CD4-positive, CD25-positive, alpha-beta regulatory T cell (primary cell): ENCODE data around the gene ENOX2. TPM values are rescaled to one million over a fixed set of nuclear protein-coding genes. Genes with fewer than 3 reads are reported as not detected.

Source experiments
- ATAC-seq, 2 donors: fragments of 150-1000 bp; cut with Tn5 transposase; one replicate each; pipeline ENCODE4 v1.10.0; 2021; ENCODE audit warnings: low read depth in 2 of 2, moderate number of reproducible peaks in 2 of 2, moderate library complexity in 1 of 2
- DNase-seq, 3 donors: peaks; one replicate each; pipeline versions ENCODE4 v3.0.0 to v3.0.0-alpha.2; 2012 to 2022; ENCODE audit warnings: mixed read lengths in 1 of 3
- H3K27ac ChIP-seq: one replicate; pipeline ENCODE4 v1.7.0; 2013; ENCODE audit warnings: mild to moderate bottlenecking, low read length; ENCODE audit not compliant: insufficient read depth, poor library complexity, severe bottlenecking
- H3K27me3 ChIP-seq: one replicate; pipeline ENCODE4 v1.7.0; 2013; ENCODE audit warnings: low read length; ENCODE audit not compliant: control insufficient read depth, insufficient read depth
- H3K36me3 ChIP-seq: one replicate; pipeline ENCODE4 v1.7.0; 2013; ENCODE audit warnings: mild to moderate bottlenecking, low read length, moderate library complexity; ENCODE audit not compliant: control insufficient read depth, insufficient read depth
- H3K4me1 ChIP-seq: 2 replicates; pipeline ENCODE4 v1.7.0; 2013; ENCODE audit warnings: mild to moderate bottlenecking, low read length; ENCODE audit not compliant: insufficient read depth, control insufficient read depth, poor library complexity, severe bottlenecking
- H3K4me3 ChIP-seq: one replicate; pipeline ENCODE4 v1.7.0; 2013; ENCODE audit warnings: low read depth, mild to moderate bottlenecking, low read length, moderate library complexity
- H3K9me3 ChIP-seq, 2 experiments: 1 replicate in 1 of 2; 2 replicates in 1 of 2; pipeline ENCODE4 v1.7.0; 2013; ENCODE audit warnings: low read length in 2 of 2, mild to moderate bottlenecking in 1 of 2, moderate library complexity in 1 of 2; ENCODE audit not compliant: control insufficient read depth in 2 of 2
- H3K27ac Mint-ChIP-seq, 3 donors: one replicate each; pipeline ENCODE4 v1.8.0; 2020 to 2022; ENCODE audit warnings: mild to moderate bottlenecking in 3 of 3, mixed read lengths in 3 of 3, moderate library complexity in 2 of 3
- H3K27me3 Mint-ChIP-seq: one replicate; pipeline ENCODE4 v1.8.0; 2022; ENCODE audit warnings: mild to moderate bottlenecking, mixed read lengths
- H3K36me3 Mint-ChIP-seq: one replicate; pipeline ENCODE4 v1.8.0; 2020; ENCODE audit warnings: mixed read lengths
- H3K4me1 Mint-ChIP-seq, 4 donors: one replicate each; pipeline ENCODE4 v1.8.0; 2020 to 2022; ENCODE audit warnings: mixed read lengths in 4 of 4, mild to moderate bottlenecking in 1 of 4
- H3K4me3 Mint-ChIP-seq, 4 donors: one replicate each; pipeline ENCODE4 v1.8.0; 2020 to 2022; ENCODE audit warnings: mild to moderate bottlenecking in 4 of 4, mixed read lengths in 4 of 4, moderate library complexity in 3 of 4
- H3K9me3 Mint-ChIP-seq, 7 donors: one replicate each; pipeline ENCODE4 v1.8.0; 2020 to 2022; ENCODE audit warnings: mixed read lengths in 7 of 7, mild to moderate bottlenecking in 3 of 7, moderate library complexity in 2 of 7
- polyA plus RNA-seq, 4 donors: library from polyadenylated mRNA; unstranded; fragments of 300-500 nt; fragmentation: Illumina TruSeq; gene quantifications; one replicate each; pipeline ENCODE4 v1.2.3, GENCODE V29; 2021
- total RNA-seq: library from RNA; stranded (reverse); gene quantifications from one replicate; pipeline ENCODE4 v1.2.3, GENCODE V29; 2022

Gene ENOX2
- total and polyA plus RNA-seq, 5 donors from 2014 or later: 10.6 to 23.3 (median 20.0) TPM

DNA sequence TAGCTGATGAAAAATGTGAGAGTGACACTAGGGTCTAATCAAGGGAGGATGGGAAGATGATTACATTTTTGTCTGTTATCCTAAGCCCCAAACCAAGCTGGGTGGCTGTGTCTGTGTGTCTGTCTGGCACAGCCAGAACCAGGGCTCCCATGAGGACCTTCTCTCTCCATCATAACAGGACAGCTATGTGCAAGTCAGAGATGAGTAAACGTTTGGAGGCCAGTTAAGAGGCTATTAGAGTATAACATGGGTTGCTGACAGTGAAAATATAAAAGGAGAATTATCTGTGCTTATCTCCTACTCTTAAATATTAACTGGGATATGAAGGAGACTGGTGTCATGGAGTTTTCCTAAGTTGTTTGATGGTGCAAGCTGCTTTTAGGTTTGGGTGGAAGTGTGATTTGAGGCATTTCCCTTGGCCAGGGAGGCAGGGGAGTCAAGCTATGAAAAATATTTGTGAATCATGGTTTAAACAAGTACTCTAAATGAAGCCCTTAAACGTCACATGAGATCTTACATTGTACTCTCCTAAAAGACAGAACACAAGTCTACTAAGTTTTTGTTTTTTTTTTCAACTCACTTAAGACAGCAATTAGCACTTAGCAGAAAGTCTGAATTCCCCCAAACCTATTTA lies 156.2 kb downstream of the ENOX2 start:
- Histone ChIP-seq H3K9me3 (no peaks in the 10 kb centered on the region), H3K27me3 (no peaks in the 10 kb centered on the region), H3K4me3 (no peak overlapping the region), H3K27ac (no peak overlapping the region), H3K4me1 (no peaks in the 10 kb centered on the region), H3K36me3 (no peaks in the 10 kb centered on the region)
- no peaks in the 10 kb centered on the region for H3K9me3 Mint-ChIP-seq
- H3K4me1 Mint-ChIP-seq: no peaks in the 10 kb centered on the region
- no peak overlapping the region for H3K27ac Mint-ChIP-seq
- ATAC-seq: no peak
- no peaks in the 10 kb centered on the region for H3K36me3 Mint-ChIP-seq
- no peaks in the 10 kb centered on the region for H3K27me3 Mint-ChIP-seq
- no peak for DNase-seq
- no peak overlapping the region for H3K4me3 Mint-ChIP-seq

DNA sequence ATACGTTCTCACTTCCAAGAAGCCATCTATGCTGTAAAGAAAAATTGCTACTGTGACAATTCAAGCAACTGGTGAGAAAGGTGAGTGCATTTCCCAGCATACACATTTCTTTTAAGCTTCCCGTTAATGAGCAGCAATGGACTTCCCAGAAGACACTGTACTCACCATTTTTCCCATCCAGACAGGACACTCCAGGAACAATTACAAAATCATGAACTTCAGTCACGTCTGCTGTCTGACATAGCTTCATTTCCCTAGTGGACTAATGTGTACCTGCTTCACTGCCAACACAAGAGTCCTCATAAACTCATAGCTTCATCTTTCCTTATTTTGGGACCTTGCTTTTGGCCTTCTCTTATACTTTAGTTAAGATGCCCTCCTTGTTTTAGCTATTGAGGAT lies 156.9 kb downstream of the ENOX2 start:
- no peak overlapping the region for H3K27ac Mint-ChIP-seq
- Histone ChIP-seq H3K27ac (no peak overlapping the region), H3K4me3 (no peak overlapping the region), H3K27me3 (no peaks in the 10 kb centered on the region), H3K4me1 (no peaks in the 10 kb centered on the region), H3K9me3 (no peaks in the 10 kb centered on the region), H3K36me3 (no peaks in the 10 kb centered on the region)
- H3K27me3 Mint-ChIP-seq: no peaks in the 10 kb centered on the region
- no peaks in the 10 kb centered on the region for H3K9me3 Mint-ChIP-seq
- H3K4me3 Mint-ChIP-seq: no peak overlapping the region
- H3K4me1 Mint-ChIP-seq: no peaks in the 10 kb centered on the region
- no peak for DNase-seq
- ATAC-seq: no peak
- no peaks in the 10 kb centered on the region for H3K36me3 Mint-ChIP-seq

DNA sequence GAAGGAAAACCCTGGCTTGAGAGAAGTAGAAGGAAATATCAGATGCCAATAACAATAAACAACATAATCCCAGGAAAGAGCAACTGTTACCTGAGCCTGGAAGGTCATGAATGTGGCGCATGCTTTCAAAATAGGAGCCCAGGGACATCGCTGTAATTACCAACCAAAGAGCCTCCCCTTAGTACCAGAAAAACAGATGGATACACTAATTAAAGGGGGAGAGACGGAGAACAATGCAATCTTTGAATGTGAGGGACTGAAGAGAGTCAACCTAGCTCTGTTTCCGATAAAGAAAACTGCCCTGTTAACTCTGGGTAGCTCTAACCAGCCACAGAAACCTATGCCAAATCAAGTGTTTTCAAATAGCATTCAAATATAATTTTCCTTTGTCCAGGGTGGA lies 161.4 kb downstream of the ENOX2 start:
- Histone ChIP-seq H3K4me3 (no peak overlapping the region), H3K27me3 (no peaks in the 10 kb centered on the region), H3K9me3 (no peaks in the 10 kb centered on the region), H3K4me1 (no peaks in the 10 kb centered on the region), H3K27ac (no peak overlapping the region), H3K36me3 (no peaks in the 10 kb centered on the region)
- DNase-seq (no peak), ATAC-seq (no peak)
- Mint-ChIP-seq H3K4me1 (peaks cover 0 to 4% (median 0%) of the 10 kb centered on the region in 4 donors), H3K36me3 (peaks cover 4% of the 10 kb centered on the region), H3K4me3 (no peak overlapping the region), H3K27ac (no peak overlapping the region), H3K9me3 (no peaks in the 10 kb centered on the region), H3K27me3 (no peaks in the 10 kb centered on the region)

DNA sequence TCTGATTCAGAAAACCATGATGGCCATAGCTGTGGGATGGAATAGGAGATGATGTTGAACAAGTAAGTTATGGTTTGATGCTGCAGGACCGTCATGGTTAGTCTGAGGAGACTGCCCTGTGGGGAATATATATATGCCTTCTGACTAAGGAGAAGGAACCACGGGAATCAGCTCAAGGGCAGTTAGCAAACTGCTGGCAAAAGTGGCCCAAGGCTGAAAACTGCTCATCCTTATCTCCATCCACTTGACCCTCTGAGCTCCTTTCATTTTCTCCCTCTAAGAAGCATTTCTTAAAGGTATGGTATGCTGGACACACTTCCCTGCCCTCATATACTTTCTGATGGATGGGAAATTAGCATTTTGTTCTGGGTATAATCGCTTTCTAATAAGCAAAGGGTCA lies 161.9 kb downstream of the ENOX2 start:
- Histone ChIP-seq H3K27ac (no peak overlapping the region), H3K4me3 (no peak overlapping the region), H3K4me1 (no peaks in the 10 kb centered on the region), H3K36me3 (no peaks in the 10 kb centered on the region), H3K27me3 (no peaks in the 10 kb centered on the region), H3K9me3 (no peaks in the 10 kb centered on the region)
- Mint-ChIP-seq H3K4me1 (peaks cover 0 to 4% (median 0%) of the 10 kb centered on the region in 4 donors), H3K9me3 (no peaks in the 10 kb centered on the region), H3K36me3 (peaks cover 4% of the 10 kb centered on the region), H3K27me3 (no peaks in the 10 kb centered on the region), H3K4me3 (no peak overlapping the region), H3K27ac (no peak overlapping the region)
- ATAC-seq (no peak), DNase-seq (no peak)

DNA sequence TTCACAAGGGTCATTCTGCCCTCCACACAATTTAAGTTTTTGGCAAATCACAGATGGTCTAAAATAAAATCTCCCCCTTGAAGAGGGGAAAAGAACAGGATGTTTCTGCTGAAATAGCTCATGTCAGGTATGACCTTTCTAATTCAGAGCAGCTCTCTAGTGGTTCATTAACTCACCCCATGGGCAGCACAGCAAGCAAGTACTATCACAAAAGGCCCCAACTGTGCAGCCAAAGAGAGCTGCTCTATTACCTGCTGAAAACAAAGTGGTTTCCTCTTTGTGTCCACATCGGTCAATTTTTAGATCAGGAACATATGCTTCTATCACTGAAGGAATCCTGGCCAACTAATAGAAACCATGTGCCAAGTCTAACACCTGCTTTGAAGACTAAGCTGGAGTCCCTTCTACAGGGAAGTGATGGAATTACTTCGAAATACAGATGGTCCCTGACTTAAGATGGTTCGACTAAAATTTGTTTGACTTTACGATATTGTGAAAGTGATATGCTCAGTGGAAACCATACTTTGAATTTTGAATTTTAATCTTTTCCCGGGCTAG lies 164.3 kb downstream of the ENOX2 start:
- Histone ChIP-seq H3K4me1 (no peaks in the 10 kb centered on the region), H3K27me3 (no peaks in the 10 kb centered on the region), H3K27ac (no peak overlapping the region), H3K9me3 (no peaks in the 10 kb centered on the region), H3K36me3 (no peaks in the 10 kb centered on the region), H3K4me3 (no peak overlapping the region)
- Mint-ChIP-seq H3K9me3 (no peaks in the 10 kb centered on the region), H3K4me1 (peaks cover 0 to 4% (median 0%) of the 10 kb centered on the region in 4 donors), H3K4me3 (no peak overlapping the region), H3K27ac (no peak overlapping the region), H3K27me3 (no peaks in the 10 kb centered on the region), H3K36me3 (peaks cover 8% of the 10 kb centered on the region)
- ATAC-seq: no peak
- DNase-seq: no peak

DNA sequence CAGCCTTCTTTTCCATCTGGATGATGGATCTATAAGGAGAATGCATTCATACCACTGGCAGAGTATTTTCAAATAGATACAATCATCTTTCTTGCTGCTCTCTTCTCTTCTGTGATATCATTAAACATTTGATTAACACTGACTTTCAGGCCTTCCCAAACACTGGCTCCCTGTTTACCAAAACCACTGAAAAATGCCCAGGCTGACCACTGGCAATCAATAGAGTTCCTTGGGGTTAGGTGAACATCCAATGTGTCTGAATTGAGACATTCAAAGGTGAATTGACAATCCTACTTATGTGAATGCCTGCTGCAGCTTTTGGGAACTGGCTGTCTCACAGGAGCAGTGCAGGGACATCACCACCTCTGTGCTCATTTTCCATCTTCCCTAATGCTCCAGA lies 168.3 kb downstream of the ENOX2 start:
- DNase-seq: no peak
- Mint-ChIP-seq H3K4me1 (peaks cover 0 to 4% (median 0%) of the 10 kb centered on the region in 4 donors), H3K36me3 (peaks cover 10% of the 10 kb centered on the region), H3K4me3 (no peak overlapping the region), H3K27me3 (no peaks in the 10 kb centered on the region), H3K9me3 (peaks cover 0 to 12% (median 3%) of the 10 kb centered on the region in 7 donors), H3K27ac (no peak overlapping the region)
- Histone ChIP-seq H3K27me3 (no peaks in the 10 kb centered on the region), H3K27ac (no peak overlapping the region), H3K36me3 (no peaks in the 10 kb centered on the region), H3K9me3 (peaks cover 2 to 5% of the 10 kb centered on the region in 2 experiments), H3K4me1 (no peaks in the 10 kb centered on the region), H3K4me3 (no peak overlapping the region)
- no peak for ATAC-seq

DNA sequence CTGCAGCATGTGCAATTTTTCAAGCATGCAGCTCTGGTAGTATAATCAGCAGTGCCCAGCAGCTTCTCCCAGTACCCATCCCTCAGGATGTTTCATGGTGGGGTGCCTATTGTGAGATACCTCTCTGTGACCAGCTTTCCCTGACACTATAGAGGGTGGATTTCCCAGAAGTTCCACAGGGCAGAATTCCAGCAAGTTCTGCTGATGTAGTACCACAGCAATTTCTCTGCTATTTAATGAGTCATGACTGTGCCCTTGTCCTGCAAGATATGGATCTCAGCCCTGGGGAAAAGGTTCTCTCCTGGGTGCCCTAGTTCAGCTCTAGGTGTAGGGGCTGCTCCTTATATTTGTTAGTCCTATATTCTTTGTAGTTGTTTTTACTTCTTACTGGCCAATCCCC lies 174.8 kb downstream of the ENOX2 start:
- peaks cover 0 to 2% (median 0%) of the 10 kb centered on the region in 4 donors for H3K4me1 Mint-ChIP-seq
- H3K27ac ChIP-seq: no peak overlapping the region
- H3K27me3 Mint-ChIP-seq: no peaks in the 10 kb centered on the region
- H3K9me3 Mint-ChIP-seq: peaks cover 0 to 27% (median 4%) of the 10 kb centered on the region in 7 donors
- no peak overlapping the region for H3K4me3 ChIP-seq
- H3K27me3 ChIP-seq: no peaks in the 10 kb centered on the region
- no peaks in the 10 kb centered on the region for H3K4me1 ChIP-seq
- no peak overlapping the region for H3K4me3 Mint-ChIP-seq
- no peaks in the 10 kb centered on the region for H3K36me3 ChIP-seq
- no peak overlapping the region for H3K27ac Mint-ChIP-seq
- DNase-seq: no peak
- no peak for ATAC-seq
- H3K9me3 ChIP-seq: peaks cover 16 to 18% of the 10 kb centered on the region in 2 experiments
- peaks cover 31% of the 10 kb centered on the region for H3K36me3 Mint-ChIP-seq

DNA sequence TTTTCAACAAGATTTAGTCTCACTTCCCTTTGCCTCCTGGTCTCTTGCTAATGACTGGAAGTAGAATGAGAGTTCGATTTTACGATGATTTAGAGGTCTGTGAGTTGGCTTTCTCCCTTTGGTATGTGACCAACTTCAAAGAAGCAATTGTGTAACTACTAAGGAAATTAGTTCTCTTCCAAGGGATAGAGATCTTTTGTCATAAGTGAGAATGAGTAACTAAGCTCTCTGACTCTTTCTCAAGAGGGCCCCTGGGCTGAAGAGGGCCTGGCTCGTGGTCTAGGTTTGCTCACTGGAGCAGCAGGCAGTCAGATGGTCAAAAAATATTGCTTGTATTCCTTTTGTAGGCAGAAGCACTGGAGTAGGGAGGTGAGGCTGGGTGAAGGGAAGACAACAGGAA lies 176.3 kb downstream of the ENOX2 start:
- peaks cover 31% of the 10 kb centered on the region for H3K36me3 Mint-ChIP-seq

More for the DNA sequence above, 176.3 kb downstream of the ENOX2 start:
- Histone ChIP-seq H3K4me1 (no peaks in the 10 kb centered on the region), H3K27me3 (no peaks in the 10 kb centered on the region), H3K4me3 (no peak overlapping the region), H3K27ac (no peak overlapping the region), H3K9me3 (peaks cover 13 to 14% of the 10 kb centered on the region in 2 experiments), H3K36me3 (no peaks in the 10 kb centered on the region)
- H3K4me3 Mint-ChIP-seq: no peak overlapping the region
- H3K27ac Mint-ChIP-seq: no peak overlapping the region
- DNase-seq (no peak), ATAC-seq (no peak)
- no peaks in the 10 kb centered on the region for H3K27me3 Mint-ChIP-seq
- peaks cover 0 to 27% (median 4%) of the 10 kb centered on the region in 7 donors for H3K9me3 Mint-ChIP-seq
- peaks cover 0 to 2% (median under 1%) of the 10 kb centered on the region in 4 donors for H3K4me1 Mint-ChIP-seq
